Stomach (tissue), 9 donors: ENCODE results near the gene FRMPD4. TPM values are rescaled to one million over a fixed set of nuclear protein-coding genes. Genes with fewer than 3 reads are reported as not detected.

Source experiments
- DNase-seq, 2 donors: peaks; one replicate each; pipeline versions ENCODE4 v3.0.0 to v3.0.0-alpha.2; 2013 to 2019
- H3K27ac ChIP-seq, 5 donors: fragments of 200-600 bp in 4 of 5; sonication (generic) in 4 of 5; one replicate each; pipeline ENCODE4 v1.5.1; 2013 to 2019; ENCODE audit warnings: mild to moderate bottlenecking in 1 of 5, moderate library complexity in 1 of 5
- H3K27me3 ChIP-seq, 3 donors: fragments of 200-600 bp; sonication (generic); one replicate each; pipeline ENCODE4 v1.5.1; 2017 to 2019; ENCODE audit warnings: mixed run types in 1 of 3
- H3K36me3 ChIP-seq, 4 donors: fragments of 200-600 bp; sonication (generic); 1 replicate in 3 of 4; 2 replicates in 1 of 4; pipeline ENCODE4 v1.5.1; 2016 to 2019
- H3K4me1 ChIP-seq, 4 donors: fragments of 200-600 bp; sonication (generic); one replicate each; pipeline ENCODE4 v1.5.1; 2016 to 2019
- H3K4me3 ChIP-seq, 4 donors: fragments of 200-600 bp; sonication (generic) in 3 of 4; one replicate each; pipeline ENCODE4 v1.5.1; 2016 to 2019; ENCODE audit warnings: mild to moderate bottlenecking in 1 of 4
- H3K9me3 ChIP-seq, 4 donors: fragments of 200-600 bp; sonication (generic); one replicate each; pipeline ENCODE4 v1.5.1; 2016 to 2019
- CTCF ChIP-seq, 7 experiments: fragments of 450-650 bp in 4 of 7; fragments of 200-600 bp in 3 of 7; sonication (generic) in 3 of 7; IDR thresholded peaks; one replicate each; pipeline ENCODE4 v1.5.1; 2016 to 2019; ENCODE audit warnings: antibody characterized with exemption in 7 of 7, control low read depth in 2 of 7, mild to moderate bottlenecking in 1 of 7
- EP300 ChIP-seq: sonication (generic); formaldehyde crosslinking; IDR thresholded peaks from one replicate; pipeline ENCODE4 v1.6.1; 2017; ENCODE audit warnings: antibody characterized with exemption
- POLR2A ChIP-seq, 4 donors: fragments of 450-650 bp; IDR thresholded peaks; one replicate each; pipeline ENCODE4 v1.6.1; 2016; ENCODE audit warnings: antibody characterized with exemption in 4 of 4, control low read depth in 2 of 4, mild to moderate bottlenecking in 1 of 4, moderate library complexity in 1 of 4
- POLR2AphosphoS5 ChIP-seq, 3 donors: sonication (generic); formaldehyde crosslinking; IDR thresholded peaks; one replicate each; pipeline ENCODE4 v1.6.1; 2016; ENCODE audit warnings: antibody characterized with exemption in 3 of 3
- WGBS, 5 donors: extraction: QIAGEN DNeasy Blood & Tissue Kit in 3 of 5; methylation state at CpG; one replicate each; pipeline versions ENCODE4 v1.1.5 to v1.1.7; 2013 to 2018; 5-methylcytosine and 5-hydroxymethylcytosine counted together
- intact Hi-C: fragments of 100-400 bp; cut with DNase I; formaldehyde crosslinking; loops from one replicate; pipeline ENCODE4 v1.15.1; 2023; ENCODE audit warnings: low total_unique reads
- polyA plus RNA-seq, 3 donors: library from polyadenylated mRNA; stranded (reverse); fragments of 200-250 nt; gene quantifications; one replicate each; pipeline ENCODE4 v1.2.3, GENCODE V29; 2013
- total RNA-seq, 5 donors: library from RNA; depleted of rRNA; stranded (reverse); fragments of >200 nt; gene quantifications; one replicate each; pipeline versions ENCODE4 v1.1.0 to v1.2.3, GENCODE V29; 2014 to 2016
- donor health status: healthy with polysubstance abuse.
- donor health status: Bipolar disorder and iron deficiency.
- donor health status: healthy.

Gene FRMPD4
- total and polyA plus RNA-seq, 8 donors, result 0.03 to 2.6 (median 0.55) TPM; not detected in 5

GRCh38 chrX:12405306-12405705, 267.0 kb downstream of the FRMPD4 start:
- no peak for DNase-seq
- no peak overlapping the region for H3K27ac ChIP-seq
- no peaks in the 10 kb centered on the region for H3K27me3 ChIP-seq

GRCh38 chrX:12410523-12410922, 272.2 kb downstream of the FRMPD4 start:
- intact Hi-C loops, result no loop called here
- H3K4me3 ChIP-seq, result no peak overlapping the region
- no peak overlapping the region for H3K27ac ChIP-seq
- no peak for DNase-seq
- no peaks in the 10 kb centered on the region for H3K4me1 ChIP-seq
- H3K27me3 ChIP-seq, result no peaks in the 10 kb centered on the region
- 68 to 81% (median 79%) methylated on average over 6 of the region's 6 CpGs for WGBS, 5 donors
- no peak for TF ChIP-seq CTCF (IDR thresholded peaks at IDR 0.05)
- TF ChIP-seq POLR2A (IDR thresholded peaks at IDR 0.05), result no peak
- TF ChIP-seq POLR2AphosphoS5 (IDR thresholded peaks at IDR 0.05), result no peak
- H3K9me3 ChIP-seq, result no peaks in the 10 kb centered on the region
- no peaks in the 10 kb centered on the region for H3K36me3 ChIP-seq

More at GRCh38 chrX:12405306-12405705, 267.0 kb downstream of the FRMPD4 start:
- Histone ChIP-seq H3K9me3 (no peaks in the 10 kb centered on the region), H3K4me3 (no peak overlapping the region), H3K36me3 (no peaks in the 10 kb centered on the region), H3K4me1 (no peaks in the 10 kb centered on the region)
- intact Hi-C loops, result no loop called here
- WGBS, 5 donors, result 48 to 60% (median 60%) methylated on average over 2 of the region's 2 CpGs
- TF ChIP-seq EP300, result no peak
- TF ChIP-seq CTCF (IDR thresholded peaks at IDR 0.05), result no peak
- no peak for TF ChIP-seq POLR2AphosphoS5 (IDR thresholded peaks at IDR 0.05)
- no peak for TF ChIP-seq POLR2A (IDR thresholded peaks at IDR 0.05)

- WGBS, 5 donors, result 75 to 92% (median 91%) methylated on average over 1 of the region's 1 CpG
- no peaks in the 10 kb centered on the region for H3K27me3 ChIP-seq
- H3K4me1 ChIP-seq, result no peaks in the 10 kb centered on the region
- no peak for DNase-seq
- no peaks in the 10 kb centered on the region for H3K9me3 ChIP-seq
- H3K27ac ChIP-seq, result no peak overlapping the region
- no peaks in the 10 kb centered on the region for H3K36me3 ChIP-seq
- intact Hi-C loops, result no loop called here
- no peak for TF ChIP-seq POLR2AphosphoS5 (IDR thresholded peaks at IDR 0.05)
- TF ChIP-seq CTCF (IDR thresholded peaks at IDR 0.05), result no peak
- no peak for TF ChIP-seq EP300
- TF ChIP-seq POLR2A (IDR thresholded peaks at IDR 0.05), result no peak
- H3K4me3 ChIP-seq, result no peak overlapping the region
These were observed 273.6 kb downstream of the FRMPD4 start for GRCh38 chrX:12411831-12412230.

GRCh38 chrX:12412561-12412960, 274.3 kb downstream of the FRMPD4 start:
- DNase-seq, result no peak
- Histone ChIP-seq H3K4me1 (no peaks in the 10 kb centered on the region), H3K36me3 (no peaks in the 10 kb centered on the region), H3K27ac (no peak overlapping the region), H3K27me3 (no peaks in the 10 kb centered on the region), H3K9me3 (no peaks in the 10 kb centered on the region), H3K4me3 (no peak overlapping the region)
- no peak for TF ChIP-seq POLR2AphosphoS5 (IDR thresholded peaks at IDR 0.05)
- WGBS, 5 donors, result 88 to 100% (median 96%) methylated on average over 1 of the region's 1 CpG
- intact Hi-C loops, result no loop called here

- Histone ChIP-seq H3K9me3 (no peaks in the 10 kb centered on the region), H3K4me3 (no peak overlapping the region), H3K4me1 (no peaks in the 10 kb centered on the region), H3K36me3 (no peaks in the 10 kb centered on the region), H3K27ac (no peak overlapping the region), H3K27me3 (no peaks in the 10 kb centered on the region)
- intact Hi-C loops, result no loop called here
- no peak for DNase-seq
- 62 to 75% (median 69%) methylated on average over 4 of the region's 4 CpGs for WGBS, 5 donors
- TF ChIP-seq EP300 (no peak), POLR2A (IDR thresholded peaks at IDR 0.05) (no peak), POLR2AphosphoS5 (IDR thresholded peaks at IDR 0.05) (no peak), CTCF (IDR thresholded peaks at IDR 0.05) (no peak)
These were observed 281.3 kb downstream of the FRMPD4 start for GRCh38 chrX:12419591-12419990.
